Osteoblast (primary cell): ENCODE measurements around the gene HFE. TPM values are rescaled to one million over a fixed set of nuclear protein-coding genes. Genes with fewer than 3 reads are reported as not detected.
"Not testable (repeated sequence)": the region's sequence is repeated elsewhere in the genome, so short reads cannot be mapped to it uniquely, and the experiment has no call there.

Source experiments
- DNase-seq: peaks from one replicate; pipeline ENCODE4 v3.0.0; 2011; ENCODE audit warnings: low spot score, mixed read lengths; ENCODE audit not compliant: insufficient read length; ENCODE audit errors: missing footprints
- H2AFZ ChIP-seq: 2 replicates; pipeline ENCODE4 v1.6.0; 2011; ENCODE audit warnings: mild to moderate bottlenecking, low read length
- H3K27ac ChIP-seq: 2 replicates; pipeline ENCODE4 v1.5.1; 2011; ENCODE audit warnings: mild to moderate bottlenecking, low read depth, low read length, moderate library complexity
- H3K27me3 ChIP-seq: 2 replicates; pipeline ENCODE4 v1.6.0; 2012; ENCODE audit warnings: mild to moderate bottlenecking, control low read depth, inconsistent platforms, low read length, moderate library complexity; ENCODE audit not compliant: insufficient read depth
- H3K36me3 ChIP-seq: 2 replicates; pipeline ENCODE4 v1.5.1; 2011; ENCODE audit warnings: mild to moderate bottlenecking, low read length, control low read depth, moderate library complexity; ENCODE audit not compliant: insufficient read depth
- H3K4me1 ChIP-seq: 2 replicates; pipeline ENCODE4 v1.5.1; 2011; ENCODE audit warnings: mild to moderate bottlenecking, low read length, control low read depth, moderate library complexity; ENCODE audit not compliant: insufficient read depth
- H3K4me2 ChIP-seq: 2 replicates; pipeline ENCODE4 v1.6.0; 2011; ENCODE audit warnings: mild to moderate bottlenecking, low read length; ENCODE audit not compliant: insufficient read depth
- H3K4me3 ChIP-seq: fragments of 200-600 bp; sonication (generic); 3 replicates; pipeline ENCODE4 v1.5.1; 2012; ENCODE audit warnings: mild to moderate bottlenecking, low read length, inconsistent platforms; ENCODE audit not compliant: insufficient read depth
- H3K79me2 ChIP-seq: 2 replicates; pipeline ENCODE4 v1.6.0; 2012; ENCODE audit warnings: mild to moderate bottlenecking, low read length, control low read depth, inconsistent platforms; ENCODE audit not compliant: insufficient read depth
- H3K9me3 ChIP-seq: 2 replicates; pipeline ENCODE4 v1.5.1; 2011; ENCODE audit warnings: low read depth, low read length, control low read depth
- H4K20me1 ChIP-seq: 2 replicates; pipeline ENCODE4 v1.6.0; 2012; ENCODE audit warnings: mild to moderate bottlenecking, low read length, control low read depth; ENCODE audit not compliant: insufficient read depth
- CTCF ChIP-seq: IDR thresholded peaks from 2 replicates; pipeline ENCODE4 v1.5.1; 2011; ENCODE audit warnings: mild to moderate bottlenecking, low read depth, low read length, moderate library complexity; ENCODE audit errors: extremely low read depth
- total RNA-seq: library from RNA; depleted of rRNA; stranded (reverse); fragments of >200 nt; gene quantifications from 2 replicates; pipeline ENCODE4 v1.2.3, GENCODE V29; 2012

The HFE gene
- total RNA-seq, 1 donor = 14.1 TPM

- peaks cover 16% of the 10 kb centered on the region for H3K4me1 ChIP-seq
- H3K27ac ChIP-seq = no peak overlapping the region
- no peak overlapping the region for H2AFZ ChIP-seq
- H3K36me3 ChIP-seq = no peaks in the 10 kb centered on the region
- peak; percentile 39 for DNase-seq
- H3K79me2 ChIP-seq = no peaks in the 10 kb centered on the region
- H4K20me1 ChIP-seq = no peaks in the 10 kb centered on the region
- TF ChIP-seq CTCF = no peak
- H3K9me3 ChIP-seq = no peaks in the 10 kb centered on the region
- no peak overlapping the region for H3K4me2 ChIP-seq
- H3K27me3 ChIP-seq = no peaks in the 10 kb centered on the region
- no peak overlapping the region for H3K4me3 ChIP-seq
Observed at GRCh38 chr6:26057899-26058298, 29.3 kb upstream of the HFE start.

- H3K4me2 ChIP-seq, H2AFZ ChIP-seq, H3K36me3 ChIP-seq, H3K4me3 ChIP-seq, H3K9me3 ChIP-seq, H3K79me2 ChIP-seq, DNase-seq, H3K27me3 ChIP-seq, H3K27ac ChIP-seq, H4K20me1 ChIP-seq: not testable (repeated sequence)
- peaks cover 16% of the 10 kb centered on the region for H3K4me1 ChIP-seq
Observed at GRCh38 chr6:26058477-26059033, 28.7 kb upstream of the HFE start.

GRCh38 chr6:26059941-26060340, 27.3 kb upstream of the HFE start:
- Histone ChIP-seq H4K20me1 (no peaks in the 10 kb centered on the region), H3K4me1 (peaks cover 4% of the 10 kb centered on the region), H3K79me2 (no peaks in the 10 kb centered on the region), H3K27ac (no peak overlapping the region), H3K27me3 (no peaks in the 10 kb centered on the region), H3K9me3 (no peaks in the 10 kb centered on the region), H3K36me3 (no peaks in the 10 kb centered on the region), H3K4me3 (no peak overlapping the region), H3K4me2 (no peak overlapping the region), H2AFZ (no peak overlapping the region)
- TF ChIP-seq CTCF = no peak
- no peak for DNase-seq

- no peak overlapping the region for H3K27ac ChIP-seq
- peak; percentile 79 for TF ChIP-seq CTCF
- H3K4me3 ChIP-seq = no peak overlapping the region
- H3K36me3 ChIP-seq = no peaks in the 10 kb centered on the region
- no peaks in the 10 kb centered on the region for H3K9me3 ChIP-seq
- H4K20me1 ChIP-seq = no peaks in the 10 kb centered on the region
- H2AFZ ChIP-seq = no peak overlapping the region
- peaks cover 5% of the 10 kb centered on the region for H3K4me1 ChIP-seq
- no peaks in the 10 kb centered on the region for H3K79me2 ChIP-seq
- no peaks in the 10 kb centered on the region for H3K27me3 ChIP-seq
- DNase-seq = no peak
- H3K4me2 ChIP-seq = no peak overlapping the region
Observed at GRCh38 chr6:26064619-26065257, 22.5 kb upstream of the HFE start.
